SK-N-SH treated with all-trans-retinoic acid at 6 μM for 48 hours (cell line): ENCODE measurements around the gene ATOX1.

Experiments used
- ATAC-seq: fragments of 200-7000 bp; cut with Tn5 transposase; 3 replicates; pipeline ENCODE4 v1.9.1; 2020; ENCODE audit warnings: mild to moderate bottlenecking, moderate library complexity
- ARNTL ChIP-seq: fragments of 450-650 bp; formaldehyde crosslinking; IDR thresholded peaks from 2 replicates; pipeline ENCODE4 v1.5.0; 2020; ENCODE audit warnings: low read depth, mild to moderate bottlenecking, moderate library complexity, borderline replicate concordance
- BACH2 ChIP-seq: fragments of 250-450 bp; sonication (Bioruptor Pico); IDR thresholded peaks from 2 replicates; pipeline ENCODE4 v1.9.0; 2021; ENCODE audit warnings: mild to moderate bottlenecking, borderline replicate concordance
- CREB5 ChIP-seq: fragments of 250-450 bp; sonication (Bioruptor Pico); IDR thresholded peaks from 2 replicates; pipeline ENCODE4 v1.5.1; 2020; ENCODE audit warnings: low read depth, mild to moderate bottlenecking, moderate library complexity
- CSDC2 ChIP-seq: fragments of 250-450 bp; sonication (Bioruptor Pico); IDR thresholded peaks from 2 replicates; pipeline ENCODE4 v1.5.0; 2020; ENCODE audit warnings: mild to moderate bottlenecking, moderate library complexity
- CSRNP3 ChIP-seq: fragments of 250-450 bp; sonication (Bioruptor Pico); IDR thresholded peaks from 2 replicates; pipeline ENCODE4 v1.5.1; 2021; ENCODE audit warnings: mild to moderate bottlenecking, moderate library complexity
- ESRRG ChIP-seq: fragments of 250-450 bp; sonication (Bioruptor Pico); IDR thresholded peaks from 2 replicates; pipeline ENCODE4 v1.6.1; 2021; ENCODE audit warnings: mild to moderate bottlenecking
- GLIS3 ChIP-seq: fragments of 250-450 bp; sonication (Bioruptor Pico); IDR thresholded peaks from 2 replicates; pipeline ENCODE4 v1.5.0; 2020; ENCODE audit warnings: mild to moderate bottlenecking, moderate library complexity
- ISL1 ChIP-seq: fragments of 250-450 bp; sonication (Bioruptor Pico); IDR thresholded peaks from 2 replicates; pipeline ENCODE4 v2.1.2; 2022; ENCODE audit warnings: mild to moderate bottlenecking, moderate library complexity
- OSR1 ChIP-seq: fragments of 250-450 bp; sonication (Bioruptor Pico); IDR thresholded peaks from 2 replicates; pipeline ENCODE4 v1.8.0; 2022; ENCODE audit warnings: moderate library complexity, mild to moderate bottlenecking, inconsistent platforms
- PATZ1 ChIP-seq: fragments of 250-450 bp; sonication (Bioruptor Pico); IDR thresholded peaks from 2 replicates; pipeline ENCODE4 v1.8.0; 2020; ENCODE audit warnings: mild to moderate bottlenecking, moderate library complexity, borderline replicate concordance
- POU6F1 ChIP-seq: fragments of 250-450 bp; sonication (Bioruptor Pico); IDR thresholded peaks from 2 replicates; pipeline ENCODE4 v1.8.0; 2021; ENCODE audit warnings: low read depth, mild to moderate bottlenecking, moderate library complexity, borderline replicate concordance
- PPARA ChIP-seq: fragments of 250-450 bp; sonication (Bioruptor Pico); IDR thresholded peaks from 2 replicates; pipeline ENCODE4 v1.5.0; 2020; ENCODE audit warnings: mild to moderate bottlenecking, borderline replicate concordance
- RARB ChIP-seq: fragments of 250-450 bp; sonication (Bioruptor Pico); IDR thresholded peaks from 2 replicates; pipeline ENCODE4 v1.8.0; 2021; ENCODE audit warnings: mild to moderate bottlenecking, moderate library complexity
- SNAI2 ChIP-seq: fragments of 250-450 bp; sonication (Bioruptor Pico); IDR thresholded peaks from 2 replicates; pipeline ENCODE4 v1.5.0; 2020; ENCODE audit warnings: mild to moderate bottlenecking, moderate library complexity
- TCF4 ChIP-seq: fragments of 250-450 bp; sonication (Bioruptor Pico); IDR thresholded peaks from 2 replicates; pipeline ENCODE4 v1.8.0; 2021; ENCODE audit warnings: mild to moderate bottlenecking, moderate library complexity, borderline replicate concordance
- TOX ChIP-seq: fragments of 250-450 bp; sonication (Bioruptor Pico); IDR thresholded peaks from 2 replicates; pipeline ENCODE4 v1.8.0; 2021; ENCODE audit warnings: mild to moderate bottlenecking, moderate library complexity, borderline replicate concordance
- ZC3H10 ChIP-seq: fragments of 250-450 bp; sonication (Bioruptor Pico); IDR thresholded peaks from 2 replicates; pipeline ENCODE4 v1.5.1; 2021; ENCODE audit warnings: mild to moderate bottlenecking, moderate library complexity
- ZFP3 ChIP-seq: fragments of 250-450 bp; sonication (Bioruptor Pico); IDR thresholded peaks from 2 replicates; pipeline ENCODE4 v1.5.0; 2020; ENCODE audit warnings: mild to moderate bottlenecking, moderate library complexity
- ZFP30 ChIP-seq: fragments of 450-650 bp; formaldehyde crosslinking; IDR thresholded peaks from 2 replicates; pipeline ENCODE4 v1.5.0; 2022; ENCODE audit warnings: mild to moderate bottlenecking, moderate library complexity
- ZNF565 ChIP-seq: fragments of 450-650 bp; formaldehyde crosslinking; conservative IDR thresholded peaks from 2 replicates; pipeline ENCODE4 v1.5.0; 2020; ENCODE audit warnings: low read depth, mild to moderate bottlenecking, moderate library complexity
- ZNF70 ChIP-seq: fragments of 450-650 bp; formaldehyde crosslinking; IDR thresholded peaks from 2 replicates; pipeline ENCODE4 v1.5.0; 2020; ENCODE audit warnings: mild to moderate bottlenecking, moderate library complexity
- ZNF8 ChIP-seq: fragments of 450-650 bp; formaldehyde crosslinking; IDR thresholded peaks from 2 replicates; pipeline ENCODE4 v1.5.0; 2020; ENCODE audit warnings: mild to moderate bottlenecking, moderate library complexity

Gene ATOX1

GRCh38 chr5:151706906-151707305, 51.5 kb downstream of the ATOX1 start:
- ATAC-seq, result no peak
- TF ChIP-seq ZNF8 (CRISPR knock-in tag) (no peak), ESRRG (no peak), SNAI2 (no peak), TOX (CRISPR knock-in tag) (no peak), OSR1 (no peak), POU6F1 (CRISPR knock-in tag) (no peak), ZC3H10 (CRISPR knock-in tag) (no peak), ISL1 (CRISPR knock-in tag) (no peak), ZNF70 (CRISPR knock-in tag) (no peak), PPARA (CRISPR knock-in tag) (no peak), CREB5 (CRISPR knock-in tag) (no peak), ZNF565 (CRISPR knock-in tag) (no peak)

- no peak for TF ChIP-seq RARB
- TF ChIP-seq BACH2, result no peak
- TF ChIP-seq GLIS3 (CRISPR knock-in tag), result no peak
- TF ChIP-seq SNAI2, result no peak
- no peak for TF ChIP-seq CSRNP3 (CRISPR knock-in tag)
- no peak for TF ChIP-seq POU6F1 (CRISPR knock-in tag)
- TF ChIP-seq, all 23 proteins: peak for 0
- no peak for ATAC-seq
Measured at GRCh38 chr5:151703780-151704179, 54.7 kb downstream of the ATOX1 start.

- peak; percentile 3; the same call in 1 of the 3 replicates for ATAC-seq
- TF ChIP-seq OSR1 (no peak), TCF4 (peak; percentile 93), ZNF8 (CRISPR knock-in tag) (no peak), RARB (no peak), ARNTL (CRISPR knock-in tag) (no peak), BACH2 (no peak), CSRNP3 (CRISPR knock-in tag) (0 out of 2 replicates have a peak, but pooled peaks have one; percentile 15), ZNF70 (CRISPR knock-in tag) (no peak), POU6F1 (CRISPR knock-in tag) (no peak), TOX (CRISPR knock-in tag) (no peak), ZC3H10 (CRISPR knock-in tag) (peak; percentile 61; the same call in 1 of the 2 replicates), SNAI2 (0 out of 2 replicates have a peak, but pooled peaks have one; percentile 53), PATZ1 (CRISPR knock-in tag) (no peak), ISL1 (CRISPR knock-in tag) (peak; percentile 76), GLIS3 (CRISPR knock-in tag) (no peak), ZNF565 (CRISPR knock-in tag) (no peak), PPARA (CRISPR knock-in tag) (no peak), ZFP30 (CRISPR knock-in tag) (no peak), ZFP3 (CRISPR knock-in tag) (no peak), ESRRG (0 out of 2 replicates have a peak, but pooled peaks have one; percentile 56), CSDC2 (CRISPR knock-in tag) (no peak), CREB5 (CRISPR knock-in tag) (peak; percentile 38; the same call in 1 of the 2 replicates)
Measured at GRCh38 chr5:151703227-151703626, 55.2 kb downstream of the ATOX1 start.
